Measurements from ENCODE around the gene ADGRF3.
"Not testable (repeated sequence)": the region's sequence is repeated elsewhere in the genome, so short reads cannot be mapped to it uniquely, and the experiment has no call there.

ADGRF3 gene

DNA sequence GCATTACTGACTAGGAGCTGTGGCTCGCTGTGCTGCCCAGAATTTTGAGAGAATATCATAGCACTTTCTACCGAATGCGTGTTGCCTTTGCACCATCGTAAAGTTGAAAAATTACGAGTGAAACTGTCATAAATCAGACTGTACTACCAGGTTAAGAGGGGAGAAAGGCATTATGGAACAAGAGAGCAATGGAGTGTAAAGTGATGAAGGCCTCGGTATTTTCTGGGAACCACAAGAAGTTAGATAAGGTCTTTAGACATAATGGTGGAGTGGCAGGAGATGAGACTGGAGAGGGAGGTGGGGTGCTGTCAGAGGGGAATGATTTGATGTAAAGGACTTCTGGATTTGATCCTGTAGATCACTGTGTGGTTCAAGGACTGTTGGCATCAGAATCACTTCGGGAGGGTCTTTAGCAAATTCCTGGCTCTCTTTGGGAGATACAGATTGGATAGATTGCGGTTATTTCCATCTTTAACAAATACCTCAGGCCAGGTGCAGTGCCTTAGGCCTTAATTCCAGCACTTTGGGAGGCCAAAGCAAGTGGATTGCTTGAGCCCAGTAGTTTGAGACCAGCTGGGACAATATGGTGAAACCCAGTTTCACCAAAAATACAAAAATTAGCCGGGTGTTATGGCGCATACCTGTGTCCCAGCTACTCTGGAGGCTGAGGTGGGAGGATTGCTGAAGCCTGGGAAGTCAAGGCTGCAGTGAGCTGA lies 4.9 kb upstream of the ADGRF3 start:
- no peak for DNase-seq

DNA sequence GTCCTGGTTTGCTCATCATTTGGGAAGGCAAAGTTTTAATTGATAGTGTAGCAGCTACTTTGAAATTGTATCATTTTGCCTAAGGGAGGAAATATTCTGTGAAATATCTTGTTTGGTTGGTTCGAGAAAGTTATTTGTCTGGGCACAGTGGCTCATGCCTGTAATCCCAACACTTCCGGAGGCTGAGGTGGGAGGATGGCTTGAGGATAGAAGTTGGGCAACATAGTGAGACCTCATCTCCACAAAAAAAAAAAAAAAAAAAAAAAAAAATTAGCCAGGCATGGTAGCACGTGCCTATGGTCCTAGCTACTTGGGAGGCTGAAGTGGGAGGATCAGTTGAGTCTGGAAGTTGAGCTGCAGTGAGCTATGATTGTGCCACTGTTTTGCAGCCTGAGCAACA lies 3.1 kb upstream of the ADGRF3 start:
- DNase-seq: no peak

DNA sequence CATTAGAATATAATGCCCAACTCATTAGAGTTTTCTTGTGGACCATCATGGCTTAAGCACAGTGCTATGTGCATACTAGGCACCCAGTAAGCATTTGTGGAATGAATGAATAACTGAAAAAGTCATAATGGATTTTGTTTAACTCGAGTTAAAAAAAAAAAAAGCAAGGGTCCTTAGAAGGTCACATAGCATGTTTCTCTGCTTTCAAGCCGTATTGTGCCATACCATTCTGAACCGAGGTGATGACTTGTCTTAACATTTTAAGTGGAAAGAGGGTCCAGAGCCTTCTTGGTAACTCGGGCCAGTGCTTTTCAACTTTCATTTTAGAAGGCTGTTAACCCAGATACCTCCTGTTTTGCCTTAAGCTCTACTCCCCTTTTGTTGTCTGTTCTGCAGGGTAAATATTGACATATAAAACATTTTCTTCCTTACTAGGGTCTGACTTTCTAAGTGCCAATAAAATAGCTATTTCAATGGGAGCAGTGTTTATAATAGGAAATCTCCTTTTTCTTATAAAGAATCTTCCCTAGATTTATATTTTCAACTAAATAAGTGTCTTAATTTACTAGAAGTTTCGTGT lies 787 bp upstream of the ADGRF3 start:
- no peak for DNase-seq

DNA sequence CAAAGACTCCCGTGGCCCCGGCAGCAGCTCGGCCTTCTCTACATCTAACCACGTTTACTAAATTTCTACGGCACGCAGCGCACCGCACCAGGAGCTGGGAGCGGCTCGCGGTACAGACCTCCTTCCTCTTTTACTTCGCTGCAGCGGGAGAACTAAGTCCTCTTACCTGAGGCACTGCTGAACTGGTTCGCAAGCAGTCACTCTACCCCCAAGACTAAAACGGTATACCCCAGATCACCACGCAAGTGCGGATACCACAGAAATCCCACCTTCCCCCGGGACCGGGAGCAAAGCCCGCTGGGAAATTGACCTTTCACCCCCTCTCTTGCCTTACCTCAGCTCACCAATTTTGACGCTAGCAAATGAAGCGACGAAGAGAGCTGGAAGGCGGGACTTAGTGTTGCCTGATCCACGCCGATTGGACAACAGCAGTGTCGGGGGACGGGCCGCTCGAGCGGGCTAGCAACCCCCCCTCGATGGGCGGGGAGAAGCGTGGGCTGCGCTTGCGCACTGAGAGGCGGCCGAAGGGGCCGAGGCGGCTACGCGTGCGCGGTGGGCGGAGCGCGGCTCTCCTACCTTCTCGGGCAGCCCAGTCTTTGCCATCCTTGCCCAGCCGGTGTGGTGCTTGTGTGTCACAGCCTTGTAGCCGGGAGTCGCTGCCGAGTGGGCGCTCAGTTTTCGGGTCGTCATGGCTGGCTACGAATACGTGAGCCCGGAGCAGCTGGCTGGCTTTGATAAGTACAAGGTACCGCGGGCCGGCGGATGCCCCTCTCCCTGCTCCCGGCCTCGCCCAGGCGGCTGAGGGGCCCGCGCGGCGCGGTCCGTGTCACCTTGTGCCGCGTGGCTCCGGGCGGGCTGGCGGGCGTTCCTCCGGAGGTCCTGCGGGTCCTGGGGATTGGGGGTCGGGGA lies 790 bp downstream of the ADGRF3 start, which contains the start of gene SELENOI:
Gene SELENOI, plus strand, starts transcription at position 599 of the 909 bp plus-strand sequence. Its CDS starts 90 bp downstream, at position 689.
- peak; percentile 95 for DNase-seq

DNA sequence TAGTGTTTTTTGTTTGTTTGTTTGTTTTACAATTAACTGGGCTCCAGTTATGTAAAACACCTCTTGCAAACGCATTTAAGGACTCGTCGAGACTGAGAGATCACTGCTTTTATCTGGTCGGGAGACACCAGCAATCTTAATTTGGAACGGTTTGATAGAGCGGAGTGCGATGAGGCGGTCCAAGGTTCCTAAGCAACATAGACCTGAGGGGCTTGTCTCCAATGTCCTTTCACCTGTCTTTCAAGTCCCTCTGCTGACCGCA lies 1.4 kb downstream of the ADGRF3 start:
- no peak for DNase-seq

DNA sequence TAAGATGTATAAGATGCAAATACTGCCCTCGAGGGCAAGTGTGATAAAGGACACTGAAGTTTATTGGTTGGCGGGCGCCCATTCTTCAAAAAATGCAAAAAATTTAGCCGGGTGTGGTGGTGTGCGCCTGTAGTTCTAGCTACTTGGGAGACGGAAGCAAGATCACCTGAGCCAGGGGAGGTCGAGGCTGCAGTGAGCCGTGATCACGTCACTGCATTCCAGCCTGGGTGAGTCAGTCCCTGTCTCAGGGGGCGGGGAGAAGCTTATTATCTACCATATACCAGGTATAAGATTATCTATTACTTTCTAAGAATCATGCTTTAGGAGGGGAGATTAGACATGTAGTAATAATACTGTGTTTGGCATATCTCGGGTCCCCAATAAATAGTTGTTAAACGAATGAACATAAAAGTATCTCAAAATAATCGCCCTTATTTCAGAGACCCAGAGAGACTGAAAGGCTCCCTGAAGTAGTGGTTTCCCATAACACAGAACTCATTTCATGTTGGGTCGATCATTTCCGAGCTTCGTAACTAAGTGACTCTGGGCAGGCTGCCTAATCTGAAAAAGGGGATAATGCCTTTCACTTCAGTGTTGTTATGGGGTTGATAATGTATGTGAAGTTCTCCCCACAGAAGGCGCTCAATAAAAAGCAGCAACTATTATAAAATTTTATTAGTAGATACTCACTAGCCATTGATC lies 1.9 kb downstream of the ADGRF3 start:
- DNase-seq: no peak

DNA sequence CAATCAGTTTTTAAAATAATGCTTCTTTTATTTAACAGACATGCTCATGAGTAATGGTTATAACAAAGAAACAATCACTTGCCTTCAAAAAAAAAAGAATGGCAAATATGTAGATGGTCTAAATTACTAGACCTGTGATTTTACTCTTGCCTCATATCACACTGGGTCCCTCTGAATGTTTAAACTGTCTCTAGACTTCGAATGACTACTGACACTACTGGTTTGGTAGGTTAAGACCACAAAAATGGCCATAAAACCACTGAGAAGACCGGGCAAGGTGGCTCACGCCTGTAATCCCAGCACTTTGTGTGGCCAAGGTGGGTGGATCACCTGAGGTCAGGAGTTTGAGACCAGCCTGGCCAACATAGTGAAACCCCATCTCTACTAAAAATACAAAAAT lies 5.8 kb downstream of the ADGRF3 start:
- DNase-seq: no peak

DNA sequence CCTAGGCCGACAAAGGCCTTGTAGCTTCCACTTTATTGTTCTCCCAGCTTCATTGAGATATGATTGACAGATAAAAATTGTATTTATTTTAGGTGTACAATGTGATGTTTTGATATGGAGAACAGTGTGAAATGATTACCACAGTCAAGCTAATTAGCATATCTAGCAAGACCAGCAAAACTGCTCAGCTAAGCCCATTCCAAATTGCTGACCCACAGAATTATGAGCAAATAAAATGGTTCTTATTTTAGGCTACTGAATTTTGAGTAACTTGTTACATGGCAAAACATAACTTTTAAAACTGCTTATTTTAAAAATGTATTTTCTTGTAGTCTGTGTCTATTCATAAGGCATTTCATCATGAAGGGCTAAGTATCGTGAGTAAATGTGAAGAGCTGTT lies 9.3 kb downstream of the ADGRF3 start:
- no peak for DNase-seq

DNA sequence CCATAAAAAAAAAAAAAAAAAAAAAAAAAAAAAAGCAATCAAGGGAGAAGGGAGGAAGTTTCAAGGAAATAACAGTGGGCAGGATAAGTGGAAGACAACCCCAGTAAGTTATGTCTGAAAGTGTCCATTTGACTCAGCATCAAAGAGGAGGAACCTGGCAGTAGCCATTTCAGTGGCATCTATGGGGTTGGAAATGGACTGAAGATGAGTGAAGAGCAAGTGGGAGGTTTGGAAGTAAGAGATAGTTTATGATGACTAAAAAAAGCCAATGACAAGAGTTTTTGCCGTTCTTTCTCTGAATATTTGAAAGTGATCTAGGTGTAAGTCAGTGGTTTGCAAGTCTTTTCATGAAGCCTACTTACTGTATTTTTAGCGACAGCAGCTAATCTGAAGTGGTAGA lies 9.9 kb downstream of the ADGRF3 start:
- no peak for DNase-seq

DNA sequence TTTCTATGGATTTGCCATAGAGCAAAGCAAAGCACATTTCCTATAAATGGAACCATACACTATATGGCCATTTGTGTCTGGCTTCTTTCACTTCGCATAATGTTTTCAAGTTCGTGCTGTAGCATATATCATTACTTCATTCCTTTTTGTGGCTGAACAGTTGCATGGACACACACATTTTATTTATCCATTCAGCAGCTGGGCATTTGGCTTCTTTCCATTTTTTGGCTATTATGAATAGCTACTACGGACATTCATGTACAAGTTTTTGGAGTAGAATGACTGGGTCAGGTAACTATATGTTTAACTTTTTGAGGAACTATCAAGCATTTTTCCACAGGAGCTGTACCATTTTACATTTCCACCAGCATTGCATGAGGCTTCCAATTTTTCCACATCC lies 11.4 kb downstream of the ADGRF3 start:
- no peak for DNase-seq

DNA sequence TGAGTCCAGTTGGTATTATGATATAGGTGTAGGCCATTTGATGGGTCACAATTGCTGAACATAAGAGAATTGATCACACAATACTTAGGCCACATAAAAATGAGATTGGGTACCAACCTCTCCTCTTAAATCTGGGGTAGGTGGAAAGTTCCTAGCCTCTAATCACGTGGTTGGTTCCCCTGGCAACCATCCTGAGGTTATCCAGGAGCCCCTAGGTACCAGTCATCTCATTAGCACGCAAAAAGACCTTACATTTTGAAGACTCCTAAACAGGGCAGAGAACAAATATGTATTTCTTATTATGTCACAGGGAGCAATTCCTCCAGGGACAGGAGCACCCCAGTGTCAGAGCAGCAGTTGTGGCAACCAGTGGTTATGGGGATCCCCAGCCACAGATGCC lies 13.3 kb downstream of the ADGRF3 start:
- no peak for DNase-seq

DNA sequence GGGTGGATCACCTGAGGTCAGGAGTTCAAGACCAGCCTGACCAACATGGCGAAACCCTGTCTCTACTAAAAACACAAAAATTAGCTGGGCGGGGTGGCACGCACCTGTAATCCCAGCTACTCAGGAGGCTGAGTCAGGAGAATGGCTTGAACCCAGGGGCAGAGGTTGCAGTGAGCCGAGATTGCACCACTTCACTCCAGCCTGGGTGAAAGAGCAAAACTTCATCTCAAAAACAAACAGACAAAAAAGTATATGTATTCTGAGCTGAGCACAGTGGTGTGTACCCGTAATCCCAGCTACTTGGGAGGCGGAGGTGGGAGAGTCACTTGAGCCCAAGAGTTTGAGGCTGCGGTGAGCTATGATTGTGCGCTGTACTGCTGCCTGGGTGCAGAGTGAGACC lies 15.3 kb downstream of the ADGRF3 start:
- DNase-seq: not testable (repeated sequence)

DNA sequence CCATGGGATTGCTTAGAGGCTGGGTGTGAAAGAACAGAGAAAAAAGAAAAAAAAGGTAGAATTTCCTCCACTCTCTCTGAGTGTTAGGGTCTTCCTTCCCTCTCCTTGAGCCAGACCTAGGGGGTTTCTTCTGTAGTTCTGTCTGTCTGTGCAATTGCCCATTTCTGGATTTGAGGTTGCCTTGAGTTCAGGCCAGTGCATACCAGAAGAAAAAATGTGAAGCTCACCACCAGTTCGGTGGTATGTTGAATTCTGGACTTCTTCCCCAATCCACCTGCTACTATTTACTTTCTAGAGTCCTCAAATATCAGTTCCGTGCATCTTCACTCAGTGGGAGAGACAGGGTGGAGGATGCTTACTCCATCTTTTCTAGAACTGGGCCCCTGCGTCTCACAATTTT lies 16.0 kb downstream of the ADGRF3 start:
- no peak for DNase-seq

DNA sequence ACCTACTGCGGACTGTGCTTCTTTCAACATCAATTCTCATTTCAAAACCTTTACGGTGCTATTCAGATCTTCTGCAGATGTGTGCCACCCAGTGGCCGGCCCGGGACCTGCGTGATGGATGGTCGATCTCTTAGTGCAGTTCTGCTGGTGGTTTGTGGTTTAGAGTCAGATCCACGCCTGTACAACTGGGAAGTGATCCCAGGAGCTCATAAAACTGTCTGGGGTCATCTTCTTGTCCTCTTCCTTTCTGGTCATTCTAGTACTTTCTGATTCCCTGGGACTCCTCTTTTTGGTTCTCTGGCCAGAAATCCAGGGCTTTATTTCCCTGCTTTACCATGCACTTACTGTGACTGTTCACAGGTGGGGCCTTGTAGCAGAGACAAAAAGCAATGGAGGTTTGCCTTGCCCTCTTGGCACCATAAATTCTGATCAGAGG lies 16.5 kb downstream of the ADGRF3 start:
- no peak for DNase-seq

DNA sequence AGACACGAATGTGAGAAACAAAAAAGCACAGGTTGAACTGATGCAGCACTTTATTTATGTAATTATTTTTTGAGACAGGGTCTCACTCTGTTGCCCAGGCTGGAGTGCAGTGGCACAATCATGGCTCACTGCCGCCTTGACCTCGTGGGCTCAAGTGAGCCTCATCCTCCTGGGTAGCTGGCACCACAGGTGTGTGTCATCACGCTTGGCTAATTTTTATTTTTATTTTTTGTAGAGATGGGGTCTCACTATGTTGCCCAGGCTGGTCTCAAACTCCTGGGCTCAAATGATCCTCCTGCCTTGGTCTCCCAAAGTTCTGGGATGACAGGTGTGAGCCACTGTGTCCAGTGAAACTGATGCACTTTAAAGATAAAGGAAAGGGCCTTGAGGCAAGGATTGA lies 17.5 kb downstream of the ADGRF3 start:
- not testable (repeated sequence) for DNase-seq

DNA sequence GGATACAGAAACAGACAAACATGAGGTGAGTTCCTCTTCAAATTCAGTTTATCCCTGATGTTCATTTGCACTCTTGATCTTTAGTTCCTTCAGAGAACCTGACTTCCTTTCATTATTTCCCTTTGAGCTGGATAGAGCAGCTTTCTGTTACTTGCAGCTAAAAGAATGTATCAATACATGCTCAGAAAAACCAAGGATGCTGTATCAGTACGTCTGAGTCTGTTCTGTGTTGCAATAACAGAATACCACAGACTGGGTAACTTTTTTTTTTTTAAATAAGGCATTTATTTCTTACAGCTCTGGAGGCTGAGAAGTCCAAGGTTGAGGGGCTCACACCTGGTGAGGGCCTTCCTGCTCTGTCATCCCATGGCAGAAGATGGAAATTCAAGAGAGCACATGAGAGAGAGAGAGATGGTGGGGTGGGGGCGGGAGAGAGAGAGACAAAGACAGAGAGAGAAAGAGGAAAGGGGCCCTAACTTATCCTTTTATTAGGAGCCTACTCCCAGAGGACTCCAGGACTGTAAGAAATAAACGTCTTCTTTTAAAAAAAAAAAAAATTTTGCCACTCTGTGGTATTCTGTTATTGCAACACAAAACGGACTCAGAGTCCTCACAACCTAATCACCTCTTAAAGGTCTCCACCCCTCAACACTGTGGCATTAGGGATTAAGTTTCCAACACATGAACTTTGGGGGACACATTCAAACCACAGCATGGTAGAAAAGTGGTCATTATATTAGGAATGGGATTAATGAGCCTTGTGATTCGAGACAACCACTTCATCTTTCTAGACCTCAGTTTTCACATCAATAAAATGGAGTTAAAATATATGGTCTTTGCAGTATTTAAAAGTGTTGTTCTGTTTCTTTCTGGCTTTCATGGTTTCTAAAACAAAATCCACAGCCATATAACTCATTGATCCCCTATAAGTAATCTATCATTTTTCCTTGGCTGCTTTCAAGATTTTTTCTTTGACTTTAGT lies 19.0 kb downstream of the ADGRF3 start:
- no peak for DNase-seq

DNA sequence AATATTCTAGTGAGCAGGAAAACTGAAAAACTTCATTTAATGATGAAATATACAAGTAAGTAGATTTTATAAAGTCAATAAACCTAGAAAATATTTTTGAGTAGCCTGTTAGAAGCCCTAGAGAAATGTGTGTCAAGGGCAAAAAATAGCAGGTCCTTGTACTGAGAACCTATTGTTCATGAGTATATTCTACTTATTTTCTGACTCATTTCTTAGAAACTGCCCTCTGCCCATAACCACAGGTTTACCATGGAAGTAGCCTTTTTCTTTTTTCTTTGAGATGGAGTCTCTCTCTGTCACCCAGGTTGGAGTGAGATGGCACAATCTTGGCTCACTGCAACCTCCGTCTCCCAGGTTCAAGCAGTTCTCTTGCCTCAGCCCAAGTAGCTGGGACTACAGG lies 20.1 kb downstream of the ADGRF3 start:
- no peak for DNase-seq

DNA sequence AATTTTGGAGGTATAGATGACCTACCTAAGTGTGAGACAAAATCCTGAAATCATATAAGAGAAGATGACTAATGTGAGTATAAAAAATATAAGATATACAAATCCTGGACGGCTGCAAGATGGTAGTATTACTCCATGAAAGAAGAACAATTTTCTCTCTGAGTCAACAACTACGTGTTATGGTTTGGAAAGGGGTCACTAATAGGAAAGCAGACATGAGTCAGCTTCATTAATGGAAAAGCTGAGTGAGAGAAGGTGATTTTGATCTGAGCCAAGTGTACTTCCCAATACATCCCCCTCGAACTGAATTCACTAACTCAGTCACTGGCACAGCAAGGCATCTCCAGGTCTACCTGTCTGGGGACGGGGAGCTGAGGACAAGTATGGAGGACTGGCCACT lies 20.7 kb downstream of the ADGRF3 start:
- DNase-seq: no peak

DNA sequence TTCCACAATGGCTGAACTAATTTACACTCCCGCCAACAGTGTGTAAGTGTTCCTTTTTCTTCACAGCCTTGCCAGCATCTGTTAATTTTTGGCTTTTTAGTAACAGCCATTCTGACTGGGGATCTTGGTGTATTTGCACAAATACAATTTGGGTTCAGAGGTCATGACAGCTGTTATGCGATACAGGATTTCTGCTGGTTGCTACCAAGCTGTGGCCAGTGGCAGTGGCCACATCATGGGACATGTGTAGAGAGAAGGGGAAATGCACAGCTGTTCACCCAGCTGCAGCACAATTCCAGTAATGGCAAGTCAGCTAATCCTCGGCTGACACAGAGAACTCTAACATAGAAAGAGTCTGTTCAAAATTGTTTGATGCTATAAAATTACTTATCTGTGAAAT lies 21.7 kb downstream of the ADGRF3 start:
- no peak for DNase-seq

DNA sequence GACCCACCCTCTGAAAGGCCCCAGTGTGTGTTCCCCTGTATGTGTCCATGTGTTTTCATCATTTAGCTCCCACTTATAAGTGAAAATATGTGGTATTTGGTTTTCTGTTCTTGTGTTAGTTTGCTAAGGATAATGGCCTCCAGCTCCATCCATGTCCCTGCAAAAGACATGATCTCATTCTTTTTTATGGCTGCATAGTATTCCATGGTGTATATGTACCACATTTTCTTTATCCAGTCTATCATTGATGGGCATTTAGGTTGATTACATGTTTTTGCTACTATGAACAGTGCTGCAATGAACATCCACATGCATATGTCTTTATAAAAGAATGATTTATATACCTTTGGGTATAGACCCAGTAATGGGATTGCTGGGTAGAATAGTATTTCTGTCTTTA lies 22.1 kb downstream of the ADGRF3 start:
- not testable (repeated sequence) for DNase-seq

DNA sequence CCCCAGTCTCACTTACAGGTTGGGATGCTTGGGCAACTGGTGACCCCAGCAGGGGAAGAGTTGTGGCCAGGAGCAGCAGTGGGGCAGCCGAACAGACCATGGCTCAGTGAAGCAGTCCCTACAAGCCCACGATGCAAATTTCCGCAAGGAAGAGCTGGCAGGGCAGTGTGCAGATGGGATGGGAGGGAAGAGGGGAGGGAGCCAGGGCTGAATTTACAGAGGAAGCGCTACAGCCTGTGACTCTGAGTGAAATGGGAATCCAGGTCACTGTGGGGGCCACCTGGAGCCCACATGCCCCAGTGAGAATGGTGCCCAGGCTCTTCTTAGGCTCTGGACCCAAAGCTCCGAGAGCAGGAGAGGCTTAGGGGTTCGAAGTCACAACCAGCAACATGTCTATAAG lies 27.6 kb downstream of the ADGRF3 start:
- DNase-seq: no peak
